SJCRH30 (cell line): Measurements from ENCODE around the gene PIK3CB. TPM values are rescaled to one million over a fixed set of nuclear protein-coding genes. Genes with fewer than 3 reads are reported as not detected.
"Not testable (repeated sequence)": the region's sequence is repeated elsewhere in the genome, so short reads cannot be mapped to it uniquely, and the experiment has no call there.

Source experiments
- DNase-seq, 2 experiments: peaks; one replicate each; pipeline ENCODE4 v3.0.0-alpha.2; 2015 to 2020
- H3K27ac ChIP-seq: fragments of 250-450 bp; sonication (Bioruptor Pico); 2 replicates; pipeline ENCODE4 v1.5.1; 2020; ENCODE audit warnings: mild to moderate bottlenecking, moderate library complexity
- H3K27me3 ChIP-seq: fragments of 250-450 bp; sonication (Bioruptor Pico); 2 replicates; pipeline ENCODE4 v1.5.1; 2020; ENCODE audit warnings: mild to moderate bottlenecking, moderate library complexity
- H3K36me3 ChIP-seq: fragments of 250-450 bp; sonication (Bioruptor Pico); 2 replicates; pipeline ENCODE4 v1.5.1; 2020; ENCODE audit warnings: mild to moderate bottlenecking, moderate library complexity
- H3K4me1 ChIP-seq: fragments of 250-450 bp; sonication (Bioruptor Pico); 2 replicates; pipeline ENCODE4 v1.5.1; 2020; ENCODE audit warnings: mild to moderate bottlenecking, moderate library complexity
- H3K4me3 ChIP-seq: fragments of 250-450 bp; sonication (Bioruptor Pico); 2 replicates; pipeline ENCODE4 v1.5.1; 2020; ENCODE audit warnings: mild to moderate bottlenecking, moderate library complexity
- H3K9me3 ChIP-seq: fragments of 250-450 bp; sonication (Bioruptor Pico); replicated peaks from 2 replicates; pipeline ENCODE4 v1.5.1; 2020; ENCODE audit warnings: mild to moderate bottlenecking, moderate library complexity
- total RNA-seq: library from RNA; depleted of rRNA; stranded (reverse); fragments of >200 nt; shearing (Covaris generic); gene quantifications from 2 replicates; pipeline ENCODE4 v1.2.3, GENCODE V29; 2014

The PIK3CB gene
- total RNA-seq, 1 experiment from 2014 or later = 5.6 TPM

DNA sequence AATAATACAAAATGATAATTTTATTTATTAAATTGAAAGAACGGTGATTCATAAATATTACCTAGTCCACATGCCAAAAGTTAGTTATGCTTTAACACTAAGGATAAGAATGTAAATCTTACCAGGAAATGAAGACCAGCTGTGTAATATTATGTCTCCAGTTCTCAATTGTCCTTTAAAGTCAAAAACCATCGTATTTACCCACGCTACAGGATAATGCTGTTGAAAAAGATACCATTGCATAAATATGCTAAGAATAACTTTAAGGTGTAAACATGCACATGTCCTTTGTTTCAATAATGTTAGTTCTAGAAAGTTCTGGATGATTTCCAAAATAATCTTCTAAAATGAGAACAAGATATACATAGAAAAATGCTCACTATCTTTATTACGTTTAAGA is 122.6 kb downstream of the PIK3CB start:
- no peaks in the 10 kb centered on the region for H3K4me1 ChIP-seq
- H3K27ac ChIP-seq = no peak overlapping the region
- no peaks in the 10 kb centered on the region for H3K27me3 ChIP-seq
- no peaks in the 10 kb centered on the region for H3K9me3 ChIP-seq
- no peaks in the 10 kb centered on the region for H3K36me3 ChIP-seq
- DNase-seq = no peak
- H3K4me3 ChIP-seq = no peak overlapping the region

DNA sequence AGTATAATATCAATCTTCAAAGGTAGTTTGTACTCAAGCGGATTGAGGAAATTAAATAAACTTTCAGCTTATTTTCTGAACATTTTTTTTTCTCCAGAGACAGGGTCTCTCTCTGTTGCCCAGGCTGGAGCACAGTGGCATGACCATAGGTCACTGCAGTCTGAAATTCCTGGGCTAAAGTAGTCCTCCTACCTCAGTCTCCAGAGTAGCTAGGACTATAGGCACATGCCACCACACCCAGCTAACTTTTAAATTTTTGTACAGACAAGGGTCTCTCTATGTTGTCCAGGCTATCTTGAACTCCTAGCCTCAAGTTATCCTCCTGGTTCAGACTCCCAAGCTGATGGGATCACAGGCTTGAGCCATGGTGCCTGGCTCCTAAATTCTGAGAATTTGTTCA is 129.1 kb downstream of the PIK3CB start:
- Histone ChIP-seq H3K27ac (no peak overlapping the region), H3K4me1 (no peaks in the 10 kb centered on the region), H3K36me3 (no peaks in the 10 kb centered on the region), H3K27me3 (no peaks in the 10 kb centered on the region), H3K4me3 (no peak overlapping the region), H3K9me3 (no peaks in the 10 kb centered on the region)
- DNase-seq = no peak

DNA sequence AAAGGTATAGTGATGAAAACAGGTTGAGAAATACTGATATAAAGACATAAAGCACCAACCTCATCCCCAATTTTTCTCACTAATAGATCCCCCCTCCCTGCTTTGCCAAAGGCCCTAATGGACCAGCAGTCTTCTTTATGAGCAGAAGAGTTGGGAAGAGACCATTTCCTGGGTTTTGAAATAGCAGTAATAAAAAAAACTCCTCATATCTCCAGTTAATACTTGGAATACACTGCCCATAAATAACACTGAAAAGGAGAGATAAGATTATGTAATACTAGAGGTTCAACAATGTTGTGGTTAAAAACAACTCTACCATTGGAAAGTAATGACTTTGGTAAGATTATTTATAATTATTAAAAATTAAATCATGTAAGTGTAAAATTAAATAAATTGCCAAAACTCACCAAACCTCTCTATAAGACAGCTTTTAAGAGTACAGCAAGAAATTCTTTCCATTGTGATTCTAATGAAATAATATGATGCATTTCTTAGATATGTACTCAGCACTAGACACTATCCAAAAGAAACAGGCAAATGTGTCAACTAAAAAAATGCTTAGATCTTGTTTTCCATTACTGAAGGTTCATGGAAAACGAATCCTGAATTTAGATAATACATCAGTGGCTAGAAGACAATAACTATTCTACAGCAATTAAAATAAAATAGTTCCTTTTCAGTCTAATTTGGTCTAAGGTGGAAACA is 137.9 kb downstream of the PIK3CB start:
- Histone ChIP-seq H3K4me1 (peaks cover 4% of the 10 kb centered on the region; the same call in 1 of the 2 replicates), H3K27ac (no peak overlapping the region), H3K4me3 (no peak overlapping the region), H3K36me3 (no peaks in the 10 kb centered on the region), H3K27me3 (no peaks in the 10 kb centered on the region), H3K9me3 (0 out of 2 replicates have a peak, but pooled peaks cover 3% of the 10 kb centered on the region)
- DNase-seq = no peak

DNA sequence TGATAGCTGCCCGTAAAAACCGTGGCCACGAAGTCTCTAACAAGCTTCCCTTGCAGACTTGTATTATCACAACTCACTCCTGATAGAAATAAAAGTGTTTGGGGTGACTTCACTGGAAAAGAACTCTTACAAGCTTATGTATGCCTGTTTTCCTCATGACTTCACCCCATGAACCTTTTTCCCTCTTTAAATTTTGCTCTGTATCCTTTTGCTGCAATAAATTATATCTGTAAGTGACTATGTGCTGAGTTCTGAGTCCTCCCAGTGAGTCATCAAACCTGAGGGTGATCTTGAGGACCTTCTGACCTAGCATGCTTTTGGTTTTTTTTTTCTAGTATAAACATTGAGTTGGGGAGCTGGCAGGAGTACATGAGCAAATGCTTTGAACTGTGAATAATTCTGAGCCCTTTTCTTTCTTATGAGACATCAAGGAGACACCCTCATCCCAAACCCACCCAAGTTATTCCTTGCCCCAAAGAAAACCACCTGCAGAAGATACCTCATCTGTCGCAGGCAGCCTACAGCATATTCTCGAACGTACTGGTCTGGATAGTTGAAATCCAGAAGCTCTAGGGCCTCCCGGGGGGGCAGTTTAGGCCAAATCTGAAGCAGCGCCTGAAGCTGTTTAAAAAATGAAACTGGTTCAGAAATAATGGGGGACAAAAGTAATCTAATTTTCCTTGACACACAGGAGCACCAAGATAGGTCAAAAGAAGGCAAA is 140.3 kb downstream of the PIK3CB start:
- peak; percentile 30 to 45 for DNase-seq
- Histone ChIP-seq H3K27ac (peak overlapping the region; percentile 14; the same call in 1 of the 2 replicates), H3K4me3 (no peak overlapping the region), H3K4me1 (peaks cover 4% of the 10 kb centered on the region; the same call in 1 of the 2 replicates), H3K27me3 (no peaks in the 10 kb centered on the region), H3K36me3 (no peaks in the 10 kb centered on the region), H3K9me3 (0 out of 2 replicates have a peak, but pooled peaks cover 3% of the 10 kb centered on the region)

DNA sequence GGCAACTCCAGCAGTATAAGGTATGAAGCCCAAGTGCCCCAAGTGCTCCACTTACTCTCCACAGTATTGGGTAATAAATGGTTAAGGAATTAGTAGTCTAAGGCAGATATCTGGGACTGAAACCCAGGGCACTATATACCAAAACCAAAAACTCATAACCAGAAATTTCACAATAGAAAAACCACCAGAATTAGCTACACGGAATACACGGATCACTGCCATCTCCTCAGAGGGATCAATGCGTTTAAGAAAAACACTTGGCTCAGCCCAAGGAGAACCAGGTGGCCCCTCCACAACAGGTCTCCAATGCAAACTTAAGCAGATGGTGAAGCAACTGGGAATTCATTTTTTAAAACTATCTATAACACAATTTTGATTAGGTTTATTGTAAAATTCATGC is 142.6 kb downstream of the PIK3CB start:
- Histone ChIP-seq H3K4me1 (peaks cover 12% of the 10 kb centered on the region), H3K27ac (no peak overlapping the region), H3K27me3 (no peaks in the 10 kb centered on the region), H3K36me3 (no peaks in the 10 kb centered on the region), H3K4me3 (no peak overlapping the region), H3K9me3 (0 out of 2 replicates have a peak, but pooled peaks cover 3% of the 10 kb centered on the region)
- no peak for DNase-seq

DNA sequence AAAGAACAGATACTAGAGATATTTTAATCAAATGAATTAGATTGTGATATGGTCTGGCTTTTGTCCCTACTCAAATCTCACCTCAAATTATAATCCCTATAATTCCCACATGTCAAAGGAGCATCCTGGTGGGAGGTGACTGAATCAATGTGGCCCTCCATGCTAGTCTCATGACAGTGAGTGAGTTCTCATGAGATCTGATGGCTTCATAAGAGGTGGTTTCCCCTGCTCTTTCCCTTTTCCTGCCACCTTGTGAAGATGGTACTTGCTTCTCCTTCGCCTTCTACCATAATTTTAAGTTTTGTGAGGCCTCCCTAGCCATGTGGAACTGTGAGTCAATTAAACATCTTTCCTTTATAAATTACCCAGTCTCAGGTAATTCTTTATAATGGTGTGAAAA is 143.4 kb downstream of the PIK3CB start:
- H3K36me3 ChIP-seq = no peaks in the 10 kb centered on the region
- H3K4me1 ChIP-seq = peaks cover 17% of the 10 kb centered on the region
- H3K27ac ChIP-seq = no peak overlapping the region
- DNase-seq = no peak
- no peaks in the 10 kb centered on the region for H3K9me3 ChIP-seq
- H3K27me3 ChIP-seq = no peaks in the 10 kb centered on the region
- H3K4me3 ChIP-seq = no peak overlapping the region

DNA sequence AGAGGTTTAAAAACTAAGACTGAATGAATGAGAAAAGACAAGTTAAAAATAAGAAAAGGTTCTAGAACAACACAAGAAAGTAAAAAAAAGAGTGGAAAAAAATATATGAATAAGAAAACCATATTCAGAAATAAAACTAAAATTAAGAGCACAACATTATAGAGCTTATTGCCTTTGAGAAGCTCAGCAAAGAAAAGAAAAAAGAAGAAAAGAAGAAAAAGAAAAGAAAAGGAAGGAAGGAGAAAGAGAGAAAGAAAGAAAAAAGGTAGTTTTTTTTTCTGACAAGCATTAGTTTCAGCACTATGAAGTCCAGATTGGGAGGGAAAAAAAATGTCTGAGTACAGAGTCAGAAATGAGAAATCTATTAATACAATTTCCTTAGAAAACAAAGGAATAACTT is 144.7 kb downstream of the PIK3CB start:
- Histone ChIP-seq H3K4me3 (no peak overlapping the region), H3K27me3 (no peaks in the 10 kb centered on the region), H3K27ac (no peak overlapping the region), H3K36me3 (no peaks in the 10 kb centered on the region), H3K4me1 (peaks cover 23% of the 10 kb centered on the region), H3K9me3 (no peaks in the 10 kb centered on the region)
- DNase-seq = no peak

DNA sequence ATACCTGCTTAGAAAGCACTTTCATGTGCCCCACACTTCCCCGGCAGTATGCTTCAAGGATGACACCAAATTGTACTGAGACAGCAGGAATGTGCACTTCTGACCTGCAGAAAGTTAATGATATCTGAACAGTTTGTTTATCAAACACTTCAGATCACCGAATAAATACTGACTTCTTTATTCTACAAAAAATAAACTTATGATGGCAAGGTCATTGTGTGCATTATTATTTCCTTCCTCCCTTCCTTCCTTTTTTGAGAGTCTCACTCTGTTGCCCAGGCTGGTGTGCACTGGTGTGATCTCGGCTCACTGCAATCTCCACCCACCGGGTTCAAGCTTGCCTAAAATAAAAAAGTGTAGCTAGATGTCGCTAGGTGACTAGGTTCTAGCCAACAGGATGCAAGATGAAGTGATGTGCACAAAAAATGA is 145.8 kb downstream of the PIK3CB start:
- H3K27ac ChIP-seq = no peak overlapping the region
- H3K27me3 ChIP-seq = no peaks in the 10 kb centered on the region
- DNase-seq = no peak
- no peaks in the 10 kb centered on the region for H3K36me3 ChIP-seq
- H3K9me3 ChIP-seq = no peaks in the 10 kb centered on the region
- H3K4me3 ChIP-seq = no peak overlapping the region
- H3K4me1 ChIP-seq = peaks cover 28% of the 10 kb centered on the region

DNA sequence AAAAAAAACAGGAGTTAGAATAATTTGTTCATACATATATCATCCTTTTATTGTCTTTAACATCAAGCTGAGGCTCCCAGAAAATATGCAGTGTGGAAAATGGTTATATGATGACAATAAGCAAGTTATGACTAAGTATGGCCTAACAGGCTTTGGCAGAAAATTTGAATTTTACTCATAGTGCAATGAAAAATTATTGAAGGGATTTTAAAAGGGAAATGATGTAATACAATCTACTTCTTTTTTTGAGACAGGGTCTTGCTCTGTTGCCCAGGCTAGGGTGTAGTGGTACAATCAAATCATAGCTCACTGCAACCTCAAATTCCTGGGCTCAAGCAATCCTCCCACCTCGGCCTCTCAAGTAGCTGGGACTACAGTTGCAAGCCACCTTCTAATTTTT is 147.5 kb downstream of the PIK3CB start:
- Histone ChIP-seq H3K4me1 (peaks cover 28% of the 10 kb centered on the region), H3K9me3 (no peaks in the 10 kb centered on the region), H3K27me3 (no peaks in the 10 kb centered on the region), H3K27ac (peak overlapping the region; percentile 74), H3K36me3 (no peaks in the 10 kb centered on the region), H3K4me3 (no peak overlapping the region)
- DNase-seq = no peak

DNA sequence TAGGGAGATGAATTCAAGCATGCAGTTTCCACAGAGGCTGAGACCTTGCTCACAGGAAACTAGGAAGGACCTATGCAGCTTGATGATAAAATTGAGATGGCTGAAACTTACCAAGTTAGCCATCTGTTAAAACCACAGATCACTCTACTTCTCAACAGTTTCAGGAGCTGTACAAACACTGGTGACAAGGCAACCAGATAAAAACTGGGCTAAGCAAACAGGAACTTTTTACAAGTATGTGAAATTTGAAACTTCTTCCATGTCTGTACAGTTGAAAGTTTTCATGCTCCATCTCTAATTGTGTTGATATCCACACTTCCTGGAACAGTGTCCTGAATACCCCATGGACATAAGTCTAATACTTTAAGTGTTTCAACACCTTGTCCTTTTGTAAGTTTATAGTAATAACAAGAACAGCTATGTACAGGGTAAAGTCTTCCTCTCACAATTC is 147.9 kb downstream of the PIK3CB start:
- Histone ChIP-seq H3K36me3 (no peaks in the 10 kb centered on the region), H3K4me1 (peaks cover 28% of the 10 kb centered on the region), H3K9me3 (no peaks in the 10 kb centered on the region), H3K27ac (peak overlapping the region; percentile 74), H3K27me3 (no peaks in the 10 kb centered on the region), H3K4me3 (no peak overlapping the region)
- peak; percentile 58 to 91 for DNase-seq

DNA sequence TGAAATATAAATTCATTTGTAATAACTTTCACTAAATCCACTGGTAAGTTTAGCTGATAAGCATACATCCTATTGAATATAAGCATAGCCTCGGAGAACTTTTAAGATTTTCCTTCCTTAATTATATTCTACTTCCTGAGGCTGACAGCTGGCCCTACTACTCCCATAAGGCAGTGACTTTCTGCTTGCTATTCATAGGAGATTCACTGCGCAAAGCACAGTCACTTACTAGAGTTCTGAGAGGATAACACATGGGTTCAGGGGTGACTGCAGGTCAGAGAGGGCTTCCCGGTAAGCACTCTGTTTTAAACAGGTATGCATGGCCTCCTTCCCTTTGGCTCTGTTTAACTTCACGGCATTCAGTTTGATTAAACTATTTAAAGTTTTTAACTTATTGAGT is 150.3 kb downstream of the PIK3CB start:
- peaks cover 28% of the 10 kb centered on the region for H3K4me1 ChIP-seq
- no peaks in the 10 kb centered on the region for H3K36me3 ChIP-seq
- H3K9me3 ChIP-seq = no peaks in the 10 kb centered on the region
- peak; percentile 9 to 46 for DNase-seq
- H3K4me3 ChIP-seq = no peak overlapping the region
- H3K27me3 ChIP-seq = no peaks in the 10 kb centered on the region
- no peak overlapping the region for H3K27ac ChIP-seq

DNA sequence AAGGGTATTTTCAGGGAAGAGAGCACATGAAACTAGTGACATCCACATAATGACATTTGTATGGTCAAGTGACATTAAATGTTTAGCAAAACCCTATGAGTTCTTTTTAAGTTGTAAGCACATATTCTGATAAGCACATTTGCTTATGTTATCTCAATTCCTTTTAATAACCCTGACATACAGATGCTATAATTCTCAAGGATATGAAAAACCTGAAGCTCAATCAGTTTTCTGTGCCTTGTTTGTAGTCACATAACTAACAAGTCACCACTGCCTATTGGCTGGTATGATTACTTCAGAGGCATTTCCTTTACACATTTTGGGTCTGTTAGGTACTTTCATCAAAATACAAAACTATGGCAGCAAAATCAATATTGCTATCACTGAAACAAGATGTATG is 152.1 kb downstream of the PIK3CB start:
- no peak overlapping the region for H3K27ac ChIP-seq

DNA sequence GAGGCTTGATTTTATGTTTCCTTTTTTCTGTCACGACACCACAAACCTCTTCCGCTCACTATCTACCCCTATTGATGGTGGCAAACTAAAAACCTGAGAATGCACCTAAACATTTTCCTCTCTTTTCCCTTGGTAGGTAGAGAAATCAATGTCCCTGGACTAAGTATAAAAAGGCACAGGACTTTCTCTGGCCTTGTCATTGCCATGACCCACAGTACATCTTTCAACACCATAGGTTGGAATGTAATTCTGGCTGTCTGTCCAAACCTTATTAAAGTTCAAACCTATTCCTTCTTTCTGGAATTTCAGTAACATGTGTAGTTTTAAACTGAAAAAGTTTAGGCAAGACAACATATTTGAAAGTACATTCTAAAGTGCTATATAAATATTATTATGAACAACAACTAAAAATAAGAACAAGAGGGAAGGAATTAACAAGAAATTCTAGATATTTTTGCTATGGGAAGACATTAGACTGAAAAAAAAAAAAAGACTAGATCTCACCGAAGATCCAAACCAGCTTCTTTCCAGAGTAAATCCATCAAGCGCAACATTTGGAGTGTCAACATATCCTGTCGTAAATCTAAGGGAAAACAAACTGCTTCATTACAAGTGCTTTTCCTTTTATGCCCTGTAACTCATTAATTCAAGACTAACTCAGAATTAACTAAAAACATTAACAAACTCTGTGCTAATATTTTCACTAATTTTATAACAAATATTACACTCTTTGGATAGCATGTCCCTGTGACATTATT is 153.1 kb downstream of the PIK3CB start:
- Histone ChIP-seq H3K4me3 (no peak overlapping the region), H3K4me1 (peaks cover 18% of the 10 kb centered on the region; the same call in 1 of the 2 replicates), H3K27ac (no peak overlapping the region), H3K27me3 (no peaks in the 10 kb centered on the region), H3K9me3 (no peaks in the 10 kb centered on the region), H3K36me3 (no peaks in the 10 kb centered on the region)
- DNase-seq = no peak

More for the DNA sequence above, 152.1 kb downstream of the PIK3CB start:
- no peak overlapping the region for H3K4me3 ChIP-seq
- no peaks in the 10 kb centered on the region for H3K27me3 ChIP-seq
- no peaks in the 10 kb centered on the region for H3K36me3 ChIP-seq
- no peaks in the 10 kb centered on the region for H3K9me3 ChIP-seq
- peaks cover 25% of the 10 kb centered on the region for H3K4me1 ChIP-seq
- no peak for DNase-seq

DNA sequence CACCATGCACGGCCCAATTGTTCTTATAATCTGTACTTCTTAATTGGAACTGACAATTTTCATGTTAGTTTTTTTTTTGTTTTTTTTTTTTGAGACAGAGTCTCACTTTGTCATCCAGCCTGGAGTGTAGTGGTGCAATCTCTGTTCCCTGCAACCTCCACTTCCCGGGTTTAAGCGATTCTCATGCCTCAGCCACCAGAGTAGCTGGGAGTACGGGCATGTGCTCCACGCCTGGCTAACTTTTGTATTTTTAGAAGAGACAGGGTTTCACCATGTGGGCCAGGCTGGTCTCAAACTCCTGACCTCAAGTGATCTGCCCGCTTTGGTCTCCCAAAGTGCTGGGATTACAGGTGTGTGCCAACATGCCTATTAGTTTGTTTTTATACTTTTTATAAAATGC is 153.8 kb downstream of the PIK3CB start:
- H3K27me3 ChIP-seq, H3K4me3 ChIP-seq, H3K36me3 ChIP-seq, DNase-seq, H3K9me3 ChIP-seq, H3K27ac ChIP-seq: not testable (repeated sequence)
- 0 out of 2 replicates have a peak, but pooled peaks cover 12% of the 10 kb centered on the region for H3K4me1 ChIP-seq
